GM21447 (cell line): ENCODE measurements around the gene NLN.
"Not testable (repeated sequence)": the region's sequence is repeated elsewhere in the genome, so short reads cannot be mapped to it uniquely, and the experiment has no call there.

Source experiments
- ATAC-seq: cut with Tn5 transposase; IDR thresholded peaks from one replicate; pipeline ENCODE4 v1.9.1; 2021; ENCODE audit not compliant: unreplicated experiment

NLN gene

GRCh38 chr5:65805089-65805488 is 83.1 kb downstream of the NLN start:
- ATAC-seq = no peak

GRCh38 chr5:65807494-65807893 is 85.5 kb downstream of the NLN start:
- ATAC-seq = not testable (repeated sequence)

GRCh38 chr5:65808251-65808741 is 86.3 kb downstream of the NLN start:
- ATAC-seq = no peak

GRCh38 chr5:65808818-65809217 is 86.8 kb downstream of the NLN start:
- no peak for ATAC-seq

GRCh38 chr5:65809817-65810531 is 88.0 kb downstream of the NLN start:
- no peak for ATAC-seq

GRCh38 chr5:65811004-65811403 is 89.0 kb downstream of the NLN start:
- no peak for ATAC-seq

- no peak for ATAC-seq
Measured at GRCh38 chr5:65811885-65812284, 89.9 kb downstream of the NLN start.

- no peak for ATAC-seq
Measured at GRCh38 chr5:65812648-65813047, 90.6 kb downstream of the NLN start.

GRCh38 chr5:65813174-65813573 is 91.2 kb downstream of the NLN start:
- ATAC-seq = no peak

- no peak for ATAC-seq
Measured at GRCh38 chr5:65815161-65815560, 93.2 kb downstream of the NLN start.

GRCh38 chr5:65816729-65817128 is 94.7 kb downstream of the NLN start:
- no peak for ATAC-seq

GRCh38 chr5:65817931-65818330 is 95.9 kb downstream of the NLN start:
- ATAC-seq = no peak

- no peak for ATAC-seq
Measured at GRCh38 chr5:65818592-65818991, 96.6 kb downstream of the NLN start.

- no peak for ATAC-seq
Measured at GRCh38 chr5:65819215-65819904, 97.4 kb downstream of the NLN start.

- no peak for ATAC-seq
Measured at GRCh38 chr5:65819905-65820240, 97.9 kb downstream of the NLN start.

- ATAC-seq = no peak
Measured at GRCh38 chr5:65820373-65820772, 98.4 kb downstream of the NLN start.

GRCh38 chr5:65821966-65822365 is 100.0 kb downstream of the NLN start:
- ATAC-seq = no peak

- ATAC-seq = no peak
Measured at GRCh38 chr5:65822710-65823109, 100.7 kb downstream of the NLN start.

- no peak for ATAC-seq
Measured at GRCh38 chr5:65823204-65823603, 101.2 kb downstream of the NLN start.

- no peak for ATAC-seq
Measured at GRCh38 chr5:65823845-65824445, 101.9 kb downstream of the NLN start.

- ATAC-seq = peak; percentile 74
Measured at GRCh38 chr5:65825408-65826328, 103.7 kb downstream of the NLN start.
